ENCODE results near the gene NR2E1.
A peak's percentile ranks its signal among the peaks of the same experiment; 100 is the strongest.

The NR2E1 gene

DNA sequence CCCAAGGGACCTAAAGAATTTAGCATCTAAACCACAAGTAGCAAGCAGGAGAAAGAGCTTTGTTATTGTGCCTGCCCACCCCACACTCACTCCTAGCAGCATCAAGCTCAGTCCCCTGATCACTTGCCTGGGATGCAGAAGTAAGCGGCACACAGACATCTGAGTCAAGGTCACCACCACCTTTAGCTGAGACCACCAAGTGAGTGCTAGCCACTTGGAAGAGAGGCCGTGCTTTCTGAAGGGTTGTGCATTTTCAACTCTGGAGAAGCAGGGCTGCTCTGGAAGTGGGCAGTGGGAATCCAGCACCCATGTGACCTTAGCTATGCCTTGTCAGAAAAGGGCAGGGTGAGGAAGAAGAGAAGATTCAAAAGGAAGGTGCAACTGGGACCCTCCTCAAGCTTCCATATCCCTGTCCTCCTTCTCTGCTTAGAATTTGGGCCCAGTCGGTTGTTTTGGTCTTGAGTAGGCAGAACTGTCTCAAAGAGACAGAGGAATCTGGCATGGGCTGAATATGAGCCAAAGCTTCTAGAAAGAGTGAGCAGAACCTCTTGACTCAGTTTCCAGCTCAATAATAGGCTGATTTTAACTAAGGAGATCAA lies 6.2 kb downstream of the NR2E1 start:
- no peak for DNase-seq

- peak; percentile 28 to 42 for DNase-seq
Observed at GRCh38 chr6:108174371-108175175, 8.8 kb downstream of the NR2E1 start.

DNA sequence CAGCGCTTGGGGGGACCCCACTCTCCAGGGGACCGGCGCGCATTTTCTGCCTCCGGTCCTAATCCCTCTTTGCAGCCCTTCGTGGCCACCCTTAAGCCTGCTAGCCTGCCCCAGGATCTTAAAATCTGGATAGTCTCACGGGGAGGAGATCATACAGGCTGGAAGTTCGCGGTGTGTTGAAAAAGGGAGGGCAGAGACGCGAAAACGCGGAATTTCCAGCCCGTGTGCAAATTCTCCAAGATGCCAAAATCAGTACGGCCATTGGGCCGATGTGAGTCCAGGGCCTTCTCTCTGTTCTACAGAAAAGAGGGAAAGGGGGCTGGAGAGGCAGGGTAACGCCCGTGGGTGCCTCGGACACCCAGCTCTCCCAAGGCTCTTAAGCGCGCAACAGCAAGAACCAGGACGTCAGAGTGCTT lies 9.4 kb downstream of the NR2E1 start:
- no peak for DNase-seq

GRCh38 chr6:108175592-108176279 lies 9.9 kb downstream of the NR2E1 start:
- DNase-seq: peak in 1 of 2 donors; percentile 25

DNA sequence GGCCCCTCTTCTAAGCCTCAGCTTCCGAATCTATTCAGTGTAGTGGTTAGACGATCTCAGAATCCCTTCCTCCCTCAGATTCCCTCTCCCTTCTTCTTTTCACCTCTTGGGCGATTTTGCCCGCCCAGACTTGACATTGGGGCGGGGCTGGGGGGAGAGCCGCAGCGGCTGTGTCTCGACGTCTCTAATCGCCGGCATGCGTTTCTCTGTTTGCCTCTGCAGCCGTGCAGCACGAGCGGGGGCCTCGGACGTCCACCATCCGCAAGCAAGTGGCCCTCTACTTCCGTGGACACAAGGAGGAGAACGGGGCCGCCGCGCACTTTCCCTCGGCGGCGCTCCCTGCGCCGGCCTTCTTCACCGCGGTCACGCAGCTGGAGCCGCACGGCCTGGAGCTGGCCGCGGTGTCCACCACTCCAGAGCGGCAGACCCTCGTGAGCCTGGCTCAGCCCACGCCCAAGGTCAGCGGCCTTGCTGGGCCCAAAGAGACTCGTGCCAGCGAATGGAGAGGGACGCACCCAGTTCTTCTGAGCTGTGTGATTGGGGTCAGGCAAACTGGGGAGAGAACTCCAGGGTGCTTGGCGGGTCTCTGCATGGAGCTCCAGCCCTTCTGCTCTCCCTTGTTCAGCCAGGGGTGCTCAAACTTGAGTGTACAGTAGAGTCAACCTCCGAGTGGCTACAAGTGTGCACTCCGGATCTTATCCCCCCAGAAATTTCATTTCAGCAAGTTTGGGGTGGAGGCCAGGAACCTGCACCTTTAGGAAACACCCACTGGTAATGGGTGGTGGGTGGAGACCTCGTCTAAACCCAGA lies 10.7 kb downstream of the NR2E1 start:
- DNase-seq: peak in 1 of 2 donors; percentile 12

DNA sequence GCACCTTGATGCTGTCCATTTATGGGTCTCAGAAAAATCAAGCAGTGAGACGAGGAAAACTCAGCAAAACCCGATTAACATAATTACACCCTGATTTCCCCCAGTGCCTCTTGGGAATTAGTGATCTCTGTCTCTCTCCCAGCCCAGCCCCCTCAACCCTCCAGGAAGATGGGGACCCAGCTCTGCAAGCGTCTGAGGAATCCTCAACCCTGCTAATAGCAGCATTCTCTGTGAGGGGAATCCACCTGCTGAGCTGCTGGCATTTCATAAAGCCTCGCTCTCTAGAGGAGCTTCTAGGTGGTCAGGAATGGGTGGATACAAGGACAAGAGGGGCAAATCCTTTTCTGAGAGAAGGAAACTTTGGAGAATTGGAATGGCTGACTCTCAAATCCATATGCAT lies 13.9 kb downstream of the NR2E1 start:
- no peak for DNase-seq

GRCh38 chr6:108180266-108180665 lies 14.4 kb downstream of the NR2E1 start:
- DNase-seq: no peak

GRCh38 chr6:108180776-108181175 lies 15.0 kb downstream of the NR2E1 start:
- DNase-seq: no peak

GRCh38 chr6:108186226-108186625 lies 20.4 kb downstream of the NR2E1 start:
- no peak for DNase-seq

- DNase-seq: no peak
Observed at GRCh38 chr6:108187519-108187918, 21.7 kb downstream of the NR2E1 start.

GRCh38 chr6:108193131-108193530 lies 27.3 kb downstream of the NR2E1 start:
- no peak for DNase-seq

GRCh38 chr6:108193835-108194234 lies 28.0 kb downstream of the NR2E1 start:
- DNase-seq: no peak

DNA sequence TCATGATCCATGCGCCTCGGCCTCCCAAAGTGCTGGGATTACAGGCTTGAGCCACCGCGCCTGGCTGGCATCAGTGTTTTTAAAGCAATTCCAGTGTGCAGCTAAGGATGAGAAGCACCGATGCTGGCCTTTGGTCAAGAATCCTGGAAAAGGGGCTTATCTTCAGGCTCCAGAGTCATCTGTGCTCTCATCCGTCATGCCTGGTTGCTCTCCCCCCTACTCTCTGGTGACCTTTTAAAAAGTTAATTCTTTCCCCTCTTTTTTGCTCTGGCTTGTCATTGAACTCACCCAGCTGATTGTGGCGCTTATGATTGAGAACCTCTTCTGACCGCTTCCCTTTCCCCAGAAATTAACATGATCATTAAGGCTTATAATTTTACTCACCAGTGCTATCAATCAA lies 28.7 kb downstream of the NR2E1 start:
- DNase-seq: no peak

DNA sequence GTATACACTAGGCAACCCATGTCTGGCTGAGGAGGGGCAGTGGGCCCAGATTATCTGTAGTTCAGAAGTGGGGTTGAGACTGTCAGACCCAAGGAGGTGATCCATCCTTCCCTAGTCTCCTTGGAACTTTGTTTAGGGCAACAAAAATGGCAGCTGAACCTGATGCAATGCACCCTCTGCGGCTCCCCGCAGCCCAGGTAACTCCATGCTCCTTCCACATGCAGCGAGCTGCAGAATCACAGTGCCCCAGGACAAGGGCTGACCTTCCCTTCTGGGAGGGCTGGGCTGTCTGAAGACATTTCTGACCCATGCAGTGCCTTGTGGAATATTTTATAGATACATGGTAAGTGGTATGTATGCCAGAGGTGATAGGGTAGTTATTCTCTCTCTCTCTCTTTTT lies 29.4 kb downstream of the NR2E1 start:
- no peak for DNase-seq

DNA sequence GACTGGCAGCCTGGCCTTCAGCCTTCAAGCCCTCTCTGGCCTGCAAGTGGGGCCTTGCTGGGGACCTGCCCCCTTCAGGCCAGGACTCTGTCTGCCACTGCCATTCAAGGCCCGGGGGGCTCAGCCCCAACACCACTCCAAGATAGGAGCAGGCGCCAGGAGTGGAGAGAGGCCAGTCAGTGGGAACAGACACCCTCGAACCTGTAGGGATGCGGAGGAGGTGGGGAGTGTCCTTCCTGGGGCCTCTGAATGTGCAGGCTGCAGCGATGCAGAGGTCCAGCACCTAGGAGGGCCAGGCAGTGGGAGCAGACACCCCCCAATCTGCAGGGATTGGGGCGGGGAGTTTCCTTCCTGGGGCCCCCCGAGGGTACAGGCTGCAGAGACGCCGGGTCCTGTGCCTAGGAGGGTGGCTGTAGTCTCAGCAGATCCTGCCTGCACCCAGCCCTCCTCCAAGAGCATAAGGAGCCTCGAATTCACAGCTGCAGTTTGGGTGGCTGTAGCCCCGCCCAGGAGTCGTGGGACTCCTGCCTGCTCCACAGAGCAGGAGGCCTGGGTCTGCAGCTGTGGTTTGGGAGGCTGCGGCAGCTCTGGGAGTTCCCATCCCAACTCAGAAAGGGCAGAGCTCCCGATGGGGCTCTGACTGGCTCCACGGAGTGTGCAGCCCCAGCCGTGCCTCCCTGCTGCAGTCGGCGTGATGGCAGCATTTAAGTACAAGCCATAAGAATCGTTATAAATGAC lies 33.1 kb downstream of the NR2E1 start:
- DNase-seq: no peak

GRCh38 chr6:108200186-108200585 lies 34.4 kb downstream of the NR2E1 start:
- DNase-seq: no peak

DNA sequence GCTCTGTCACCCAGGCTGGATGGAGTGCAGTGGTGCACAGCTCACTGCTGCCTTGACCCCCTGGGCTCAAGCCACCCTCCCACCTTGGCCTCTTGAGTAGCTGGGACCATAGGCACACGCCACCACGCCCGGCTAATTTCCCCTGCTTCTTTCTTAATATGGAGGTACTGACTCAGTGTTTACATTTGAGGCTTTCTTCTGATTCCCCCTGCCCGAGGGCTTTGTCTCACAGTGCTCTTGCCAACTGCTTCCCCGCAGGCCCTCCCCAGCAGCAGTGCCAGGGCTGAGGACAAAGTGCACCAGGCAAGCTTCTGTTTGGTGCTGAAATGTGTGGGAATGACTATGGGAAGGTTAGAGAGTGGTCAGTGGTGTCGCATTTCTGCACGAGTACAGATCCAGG lies 34.8 kb downstream of the NR2E1 start:
- no peak for DNase-seq

GRCh38 chr6:108203189-108204112 lies 37.6 kb downstream of the NR2E1 start:
- no peak for DNase-seq

DNA sequence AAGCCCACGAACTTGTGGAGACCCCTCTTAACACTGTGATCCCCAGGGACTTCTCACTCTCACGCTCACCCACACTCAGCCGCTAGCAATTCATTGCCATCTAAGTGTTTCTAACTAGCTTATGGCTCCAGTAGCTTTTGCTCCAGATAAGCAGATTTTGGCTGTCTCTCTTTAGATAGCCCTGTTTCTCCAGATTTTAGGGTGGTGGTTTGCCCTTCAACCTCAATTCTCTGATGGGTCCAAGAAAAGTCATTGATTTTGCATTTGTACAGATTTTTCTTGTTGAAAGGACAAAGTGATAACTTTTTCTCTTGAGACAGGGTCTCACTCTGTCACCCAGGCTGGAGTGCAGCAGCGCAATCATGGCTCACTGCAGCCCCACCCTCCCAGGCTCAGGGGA lies 41.2 kb downstream of the NR2E1 start:
- no peak for DNase-seq

GRCh38 chr6:108209738-108210137 lies 43.9 kb downstream of the NR2E1 start:
- no peak for DNase-seq

GRCh38 chr6:108210556-108210955 lies 44.7 kb downstream of the NR2E1 start:
- DNase-seq: no peak
